ENCODE measurements around the gene PXT1.

PXT1 gene

GRCh38 chr6:36346486-36347273 lies 96.0 kb downstream of the PXT1 start:
- DNase-seq (ENCODE audit: low spot score) = no peak

GRCh38 chr6:36345681-36346466 lies 96.8 kb downstream of the PXT1 start:
- no peak for DNase-seq (ENCODE audit: low spot score)

GRCh38 chr6:36343109-36343680 lies 99.5 kb downstream of the PXT1 start:
- no peak for DNase-seq (ENCODE audit: low spot score)

GRCh38 chr6:36340618-36341454 lies 101.8 kb downstream of the PXT1 start:
- peak; percentile 47 for DNase-seq (ENCODE audit: low spot score)

All from pons (tissue), 1 donor.